SIG-M5 treated with dmso at 0.1 percent for 504 hours (cell line): Measurements from ENCODE around the gene HMGN1.
A peak's percentile ranks its signal among the peaks of the same experiment; 100 is the strongest.

ENCODE experiments used
- DNase-seq: peaks from one replicate; lab custom pipeline; 2025; ENCODE audit not compliant: unreplicated experiment; lab: John Stamatoyannopoulos, UW

The HMGN1 gene

GRCh38 chr21:39334611-39335010 is 14.3 kb downstream of the HMGN1 start:
- DNase-seq, result no peak

- no peak for DNase-seq
Observed at GRCh38 chr21:39332175-39332574, 16.7 kb downstream of the HMGN1 start.

GRCh38 chr21:39330001-39330400 is 18.9 kb downstream of the HMGN1 start:
- no peak for DNase-seq

- no peak for DNase-seq
Observed at GRCh38 chr21:39327727-39328126, 21.2 kb downstream of the HMGN1 start.

- no peak for DNase-seq
Observed at GRCh38 chr21:39326607-39327307, 22.1 kb downstream of the HMGN1 start.

- no peak for DNase-seq
Observed at GRCh38 chr21:39325458-39325857, 23.4 kb downstream of the HMGN1 start.

GRCh38 chr21:39321424-39321823 is 27.5 kb downstream of the HMGN1 start:
- peak; percentile 67 for DNase-seq

GRCh38 chr21:39319814-39320332 is 29.0 kb downstream of the HMGN1 start:
- no peak for DNase-seq

GRCh38 chr21:39319251-39319756 is 29.6 kb downstream of the HMGN1 start:
- DNase-seq, result no peak

- no peak for DNase-seq
Observed at GRCh38 chr21:39318091-39318959, 30.6 kb downstream of the HMGN1 start.

GRCh38 chr21:39317134-39318090 is 31.5 kb downstream of the HMGN1 start:
- peak; percentile 99 for DNase-seq

- no peak for DNase-seq
Observed at GRCh38 chr21:39316729-39317128, 32.2 kb downstream of the HMGN1 start.

GRCh38 chr21:39315603-39316445 is 33.1 kb downstream of the HMGN1 start:
- DNase-seq, result no peak

- DNase-seq, result peak; percentile 65
Observed at GRCh38 chr21:39314143-39315027, 34.5 kb downstream of the HMGN1 start.

GRCh38 chr21:39313571-39314142 is 35.2 kb downstream of the HMGN1 start, which contains the start of gene BRWD1:
TSS of gene BRWD1 (minus strand) at chr21:39313632. CDS start at chr21:39313491, 141 bp downstream.
- peak; percentile 92 for DNase-seq

GRCh38 chr21:39313042-39313570 is 35.8 kb downstream of the HMGN1 start:
- peak; percentile 29 for DNase-seq

- peak; percentile 93 for DNase-seq
Observed at GRCh38 chr21:39312112-39313041, 36.5 kb downstream of the HMGN1 start.
